Caki2 (cell line): ENCODE measurements around the gene DICER1. TPM values are rescaled to one million over a fixed set of nuclear protein-coding genes. Genes with fewer than 3 reads are reported as not detected.

Source experiments
- DNase-seq: peaks from one replicate; pipeline ENCODE4 v3.0.0-alpha.2; 2015; ENCODE audit warnings: low read depth
- in situ Hi-C: cut with HindIII; loops from 2 replicates; pipeline ENCODE4 v1.10.0; 2016; ENCODE audit warnings: low sequenced_read_pairs, low pct_unique_long_range_greater_than_20kb, mixed read lengths
- total RNA-seq: library from RNA; depleted of rRNA; stranded (reverse); fragments of >200 nt; shearing (Covaris generic); gene quantifications from 2 replicates; pipeline ENCODE4 v1.2.3, GENCODE V29; 2014; ENCODE audit warnings: low replicate concordance

DICER1 gene
- total RNA-seq, 1 experiment from 2014 or later = 11.6 TPM

- in situ Hi-C loops = no loop called here
- DNase-seq = no peak
Observed at GRCh38 chr14:95137164-95137803, 20.0 kb downstream of the DICER1 start.

- in situ Hi-C loops = no loop called here
- DNase-seq = no peak
Observed at GRCh38 chr14:95136631-95137030, 20.7 kb downstream of the DICER1 start.

GRCh38 chr14:95134304-95134933 lies 22.9 kb downstream of the DICER1 start:
- no peak for DNase-seq
- in situ Hi-C loops = no loop called here

- no peak for DNase-seq
- in situ Hi-C loops = no loop called here
Observed at GRCh38 chr14:95133282-95133681, 24.0 kb downstream of the DICER1 start.

DNA sequence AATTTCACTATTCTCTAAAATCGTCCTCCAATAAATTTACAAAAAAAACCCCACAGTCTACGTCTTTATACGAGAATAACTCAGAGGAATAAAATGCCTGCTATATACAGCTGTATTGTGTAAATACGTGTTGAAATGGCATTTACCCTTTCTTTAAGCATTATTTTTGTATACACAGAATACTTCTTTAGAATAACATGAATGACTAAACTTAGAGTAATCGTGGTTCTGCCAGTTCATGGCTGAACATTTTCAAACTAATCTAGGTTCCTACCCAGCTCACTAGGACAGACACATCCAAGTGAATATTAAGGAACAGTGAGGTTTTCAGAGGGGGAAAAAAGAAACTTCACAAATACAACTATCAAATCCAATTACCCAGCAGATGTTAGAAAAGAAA lies 24.6 kb downstream of the DICER1 start:
- DNase-seq = no peak
- in situ Hi-C loops = no loop called here

GRCh38 chr14:95130549-95130948 lies 26.8 kb downstream of the DICER1 start:
- no peak for DNase-seq
- in situ Hi-C loops = no loop called here

- DNase-seq = no peak
- in situ Hi-C loops = no loop called here
Observed at GRCh38 chr14:95128140-95128539, 29.2 kb downstream of the DICER1 start.

- in situ Hi-C loops = no loop called here
- no peak for DNase-seq
Observed at GRCh38 chr14:95127531-95127911, 29.8 kb downstream of the DICER1 start.

DNA sequence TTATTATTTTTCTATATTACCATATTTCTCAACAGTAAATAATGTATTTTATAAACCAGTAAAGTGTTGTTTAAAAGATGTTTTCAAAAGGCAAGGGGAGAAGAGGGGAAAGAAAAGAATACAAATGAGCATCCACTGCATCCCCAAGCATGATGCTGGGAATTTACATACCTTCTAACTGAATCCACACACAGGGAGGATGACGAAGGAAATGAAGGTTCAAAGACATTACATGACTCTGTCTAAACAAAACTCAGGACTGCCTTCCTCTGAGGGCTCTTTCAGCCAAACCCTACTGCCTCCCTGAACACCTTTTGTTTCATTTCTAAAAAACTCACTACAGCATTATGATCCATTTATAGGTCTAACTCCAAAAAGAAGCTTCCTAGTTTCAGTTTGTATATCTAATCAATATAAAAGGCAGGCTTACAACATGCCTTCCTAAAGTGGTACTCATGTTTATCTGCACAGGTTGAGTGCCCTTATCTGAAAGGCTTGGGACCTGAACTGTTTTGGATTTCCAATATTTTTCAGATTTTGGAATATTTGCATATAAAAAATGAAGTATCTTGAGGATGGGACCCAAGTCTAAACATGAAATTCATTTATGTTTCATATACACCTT lies 30.3 kb downstream of the DICER1 start:
- DNase-seq = no peak
- in situ Hi-C loops = no loop called here

DNA sequence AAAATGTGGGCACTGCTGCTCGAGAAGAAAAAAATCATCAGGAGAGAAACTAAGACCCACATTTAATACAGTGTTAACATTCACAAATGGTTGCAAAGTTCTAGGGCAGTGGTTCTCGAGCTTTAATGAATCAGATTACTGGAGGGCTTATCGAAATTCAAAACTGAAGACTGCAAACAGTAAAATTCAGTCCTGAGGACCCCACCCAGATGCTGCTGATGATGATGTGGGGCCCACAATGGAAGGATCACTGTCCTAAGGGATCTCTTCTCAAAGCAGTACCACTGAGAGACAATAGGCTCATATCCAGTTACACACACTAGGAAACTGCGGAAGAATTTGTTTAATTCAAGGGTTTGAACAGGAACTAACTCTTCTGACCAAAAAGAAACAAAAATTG lies 31.4 kb downstream of the DICER1 start:
- in situ Hi-C loops = no loop called here
- DNase-seq = no peak

- in situ Hi-C loops = no loop called here
- no peak for DNase-seq
Observed at GRCh38 chr14:95125221-95125620, 32.1 kb downstream of the DICER1 start.

- in situ Hi-C loops = no loop called here
- no peak for DNase-seq
Observed at GRCh38 chr14:95123891-95124579, 33.3 kb downstream of the DICER1 start.

DNA sequence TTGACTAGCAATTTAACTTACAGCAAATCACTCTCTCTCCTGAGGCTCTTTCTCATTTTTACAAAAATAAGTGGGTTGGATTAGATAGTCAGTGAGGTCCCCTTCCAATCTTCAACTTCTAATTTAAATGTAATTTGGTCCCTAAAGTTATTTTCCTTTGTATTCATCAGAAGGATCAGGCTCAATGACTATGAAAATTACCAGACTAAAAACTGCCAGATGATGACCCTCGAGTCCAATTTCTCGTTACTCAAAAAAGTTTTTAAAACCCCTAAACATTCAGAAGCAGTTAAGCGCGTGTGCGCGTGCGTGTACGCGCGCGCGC lies 34.7 kb downstream of the DICER1 start:
- DNase-seq = no peak
- in situ Hi-C loops = no loop called here

GRCh38 chr14:95121911-95122620 lies 35.3 kb downstream of the DICER1 start:
- in situ Hi-C loops = no loop called here
- no peak for DNase-seq

GRCh38 chr14:95119336-95119735 lies 38.0 kb downstream of the DICER1 start:
- no peak for DNase-seq
- in situ Hi-C loops = no loop called here

- in situ Hi-C loops = no loop called here
- no peak for DNase-seq
Observed at GRCh38 chr14:95117937-95118721, 39.2 kb downstream of the DICER1 start.

DNA sequence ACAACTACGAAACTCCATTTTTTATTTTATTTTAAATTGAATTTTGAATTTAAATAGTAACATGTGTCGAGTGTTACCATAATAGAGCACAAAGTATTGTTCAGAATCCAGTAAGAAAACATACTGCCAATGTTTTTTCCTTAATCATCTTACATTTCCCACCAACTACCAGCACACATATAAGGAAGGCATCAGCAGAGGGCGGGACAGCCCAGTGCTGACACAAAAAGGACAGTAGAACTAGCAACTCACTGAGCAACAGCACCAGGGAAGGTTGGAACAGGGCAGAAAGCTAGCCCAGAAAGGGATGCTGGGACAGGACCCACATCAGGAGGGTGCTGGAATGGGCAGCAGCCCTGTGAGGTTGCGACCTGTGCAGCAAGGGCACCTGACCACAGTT lies 43.9 kb downstream of the DICER1 start:
- DNase-seq = no peak
- in situ Hi-C loops = no loop called here

DNA sequence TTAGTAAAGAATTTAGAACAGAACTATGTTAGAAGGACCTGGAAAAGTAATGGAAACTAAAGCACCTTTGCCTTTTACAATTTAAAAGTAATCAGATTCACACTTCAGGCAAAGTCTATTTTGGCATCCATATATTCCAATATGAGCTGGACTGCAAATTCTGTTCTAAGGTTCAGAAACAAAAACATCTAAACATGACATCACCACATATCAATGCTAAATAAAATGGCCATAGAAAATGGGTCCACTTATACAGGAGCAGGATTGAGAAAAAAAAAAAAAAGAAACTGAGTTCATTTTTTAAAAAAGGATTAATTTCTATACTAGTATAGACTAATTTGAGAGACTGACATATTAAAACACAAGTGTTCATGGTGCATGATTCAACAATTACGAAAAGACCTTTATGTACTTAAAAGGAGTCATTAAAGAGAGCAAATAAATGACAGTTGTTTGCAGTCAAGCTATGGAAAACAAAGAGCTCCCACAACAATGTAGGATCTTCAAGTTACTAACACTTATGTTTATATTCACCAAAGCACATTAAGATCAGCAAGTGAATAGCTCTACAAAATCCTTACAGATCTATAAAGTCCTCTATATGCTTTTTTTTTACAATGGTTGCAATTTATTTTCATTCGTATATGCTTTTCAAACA lies 45.7 kb downstream of the DICER1 start:
- in situ Hi-C loops = no loop called here
- no peak for DNase-seq
